Heart right ventricle (tissue), 16 donors: ENCODE results near the gene ARFGEF3. TPM values are rescaled to one million over a fixed set of nuclear protein-coding genes. Genes with fewer than 3 reads are reported as not detected.

Experiments used
- ATAC-seq, 8 donors: fragments of 200-7000 bp; cut with Tn5 transposase; one replicate each; pipeline ENCODE4 v1.9.1; 2020; ENCODE audit warnings: mild to moderate bottlenecking in 8 of 8, moderate library complexity in 8 of 8, moderate number of reproducible peaks in 1 of 8
- DNase-seq, 2 donors: peaks; one replicate each; pipeline ENCODE4 v3.0.0-alpha.2; 2020
- H3K27ac ChIP-seq, 10 donors: fragments of 200-600 bp; sonication (generic) in 2 of 10; one replicate each; pipeline versions ENCODE4 v1.5.0 to v1.8.0; 2020 to 2022; ENCODE audit warnings: mild to moderate bottlenecking in 3 of 10
- H3K27me3 ChIP-seq, 7 donors: fragments of 200-600 bp; one replicate each; pipeline ENCODE4 v1.8.0; 2021 to 2022; ENCODE audit warnings: mild to moderate bottlenecking in 2 of 7
- H3K36me3 ChIP-seq, 9 donors: fragments of 200-600 bp; sonication (generic) in 1 of 9; one replicate each; pipeline versions ENCODE4 v1.5.0 to v1.8.0; 2020 to 2022; ENCODE audit warnings: mild to moderate bottlenecking in 2 of 9
- H3K4me1 ChIP-seq, 9 donors: fragments of 200-600 bp; sonication (generic) in 1 of 9; one replicate each; pipeline versions ENCODE4 v1.5.0 to v1.8.0; 2020 to 2022; ENCODE audit warnings: mild to moderate bottlenecking in 4 of 9
- H3K4me3 ChIP-seq, 10 donors: fragments of 200-600 bp; sonication (generic) in 2 of 10; one replicate each; pipeline versions ENCODE4 v1.5.0 to v1.8.0; 2020 to 2022; ENCODE audit warnings: mild to moderate bottlenecking in 7 of 10, moderate library complexity in 2 of 10
- H3K9me3 ChIP-seq, 11 donors: fragments of 200-600 bp in 10 of 11; sonication (generic) in 2 of 11; one replicate each; pipeline versions ENCODE4 v1.5.0 to v1.8.0; 2013 to 2022; ENCODE audit warnings: mild to moderate bottlenecking in 2 of 11, control low read depth in 1 of 11, moderate library complexity in 1 of 11
- WGBS, 2 donors: extraction: QIAGEN DNeasy Blood & Tissue Kit; methylation state at CpG; one replicate each; pipeline ENCODE4 v1.1.7; 2013; ENCODE audit warnings: inconsistent platforms in 1 of 2; 5-methylcytosine and 5-hydroxymethylcytosine counted together
- intact Hi-C, 10 donors: fragments of 100-400 bp; cut with DNase I; formaldehyde crosslinking; loops; one replicate each; pipeline versions ENCODE4 v1.11.1 to v1.14.2; 2022
- polyA plus RNA-seq, 2 donors: library from polyadenylated mRNA; stranded (reverse); fragments of 200-250 nt; gene quantifications; one replicate each; pipeline ENCODE4 v1.2.3, GENCODE V29; 2013
- total RNA-seq, 10 donors: library from RNA; stranded (reverse); fragmentation: NEBNext Ultra II Directional in 3 of 10; extraction: Animal tissue kit (Norgen Biotek cat#: 25700) in 3 of 10; gene quantifications; one replicate each; pipeline versions ENCODE4 v1.2.1 to v1.2.4, GENCODE V29; 2021 to 2023
- TF ChIP-seq, protein P1 (sequence below), 9 donors: fragments of 200-600 bp; sonication (generic) in 2 of 9; IDR thresholded peaks; one replicate each; pipeline versions ENCODE4 v1.5.0 to v1.8.0; 2021 to 2022; ENCODE audit warnings: antibody characterized with exemption in 9 of 9, mild to moderate bottlenecking in 5 of 9, moderate library complexity in 1 of 9
- donor health status: Arrhythmogenic right ventricular cardiomyopathy.
- donor health status: ischemic (EF 13 %, LVEDD 7.1; RV severe dilation, severe dysfunction).
- donor health status: healthy with polysubstance abuse.
- donor health status: DM: no; HTN: yes; CAD: no.
- donor health status: DM: no; HTN: no; CAD: no.
- donor health status: ischemic (EF 25% LVEDD 6.9; RV normal size, moderate dysfunction).
- donor health status: ischemic (EF 25% LVEDD 5.7; RV mildly dilated, moderate dysfunction).
- donor health status: healthy.
- donor health status: DM: yes; HTN: yes; CAD: no.
- donor health status: Ischemic cardiomyopathy.
- donor health status: ischemic (EF 35%, LVEDD 5.7; RV mildly dilated, moderate dysfunction).
- donor health status: nonischemic (EF 11% LVEDD 7.7; RV severe dilation, severe dysfunction).
- donor health status: DM: yes; HTN: yes; CAD: no.
- donor health status: PGD.
- donor health status: ischemic (EF 29% LVEDD 5.4; RV normal size, mild dysfunction).
- donor health status: nonischemic (EF 23%, LVEDD 6.1; RV moderate dilation, normal function).

ARFGEF3 gene
- total and polyA plus RNA-seq, 12 donors = 0.33 to 11.1 (median 3.3) TPM

DNA sequence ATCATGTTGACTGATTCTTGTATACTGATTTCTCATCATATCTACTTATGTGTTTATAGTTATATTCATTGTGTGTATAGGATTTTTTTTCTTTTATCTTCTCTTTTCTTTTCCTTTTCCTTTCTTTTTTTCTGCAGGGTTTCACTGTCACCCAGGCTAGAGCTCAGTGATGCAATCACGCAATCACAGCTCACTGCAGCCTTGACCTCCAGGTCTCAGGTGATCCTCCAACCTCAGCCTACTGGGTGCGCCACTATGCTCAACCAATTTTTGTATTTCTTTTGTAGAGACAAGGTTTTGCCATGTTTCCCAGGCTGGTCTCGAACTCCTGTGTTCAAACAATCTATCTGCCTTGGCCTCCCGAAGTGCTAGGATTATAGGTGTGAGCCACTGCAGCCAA is 58.2 kb downstream of the ARFGEF3 start:
- H3K9me3 ChIP-seq = no peaks in the 10 kb centered on the region
- H3K27ac ChIP-seq = no peak overlapping the region
- H3K4me3 ChIP-seq = no peak overlapping the region
- no peaks in the 10 kb centered on the region for H3K4me1 ChIP-seq
- intact Hi-C loops = loop anchor here in 1 of 10 donors (10.0 kb wide), 1 partner anchor 105 kb away; no protein-coding TSS in a partner anchor
- 95% methylated on average over 4 of the region's 4 CpGs for WGBS, 2 donors
- no peaks in the 10 kb centered on the region for H3K36me3 ChIP-seq
- DNase-seq = no peak
- TF ChIP-seq, protein P1, sequence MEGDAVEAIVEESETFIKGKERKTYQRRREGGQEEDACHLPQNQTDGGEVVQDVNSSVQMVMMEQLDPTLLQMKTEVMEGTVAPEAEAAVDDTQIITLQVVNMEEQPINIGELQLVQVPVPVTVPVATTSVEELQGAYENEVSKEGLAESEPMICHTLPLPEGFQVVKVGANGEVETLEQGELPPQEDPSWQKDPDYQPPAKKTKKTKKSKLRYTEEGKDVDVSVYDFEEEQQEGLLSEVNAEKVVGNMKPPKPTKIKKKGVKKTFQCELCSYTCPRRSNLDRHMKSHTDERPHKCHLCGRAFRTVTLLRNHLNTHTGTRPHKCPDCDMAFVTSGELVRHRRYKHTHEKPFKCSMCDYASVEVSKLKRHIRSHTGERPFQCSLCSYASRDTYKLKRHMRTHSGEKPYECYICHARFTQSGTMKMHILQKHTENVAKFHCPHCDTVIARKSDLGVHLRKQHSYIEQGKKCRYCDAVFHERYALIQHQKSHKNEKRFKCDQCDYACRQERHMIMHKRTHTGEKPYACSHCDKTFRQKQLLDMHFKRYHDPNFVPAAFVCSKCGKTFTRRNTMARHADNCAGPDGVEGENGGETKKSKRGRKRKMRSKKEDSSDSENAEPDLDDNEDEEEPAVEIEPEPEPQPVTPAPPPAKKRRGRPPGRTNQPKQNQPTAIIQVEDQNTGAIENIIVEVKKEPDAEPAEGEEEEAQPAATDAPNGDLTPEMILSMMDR (IDR thresholded peaks at IDR 0.05) = no peak
- no peaks in the 10 kb centered on the region for H3K27me3 ChIP-seq
- ATAC-seq = no peak

DNA sequence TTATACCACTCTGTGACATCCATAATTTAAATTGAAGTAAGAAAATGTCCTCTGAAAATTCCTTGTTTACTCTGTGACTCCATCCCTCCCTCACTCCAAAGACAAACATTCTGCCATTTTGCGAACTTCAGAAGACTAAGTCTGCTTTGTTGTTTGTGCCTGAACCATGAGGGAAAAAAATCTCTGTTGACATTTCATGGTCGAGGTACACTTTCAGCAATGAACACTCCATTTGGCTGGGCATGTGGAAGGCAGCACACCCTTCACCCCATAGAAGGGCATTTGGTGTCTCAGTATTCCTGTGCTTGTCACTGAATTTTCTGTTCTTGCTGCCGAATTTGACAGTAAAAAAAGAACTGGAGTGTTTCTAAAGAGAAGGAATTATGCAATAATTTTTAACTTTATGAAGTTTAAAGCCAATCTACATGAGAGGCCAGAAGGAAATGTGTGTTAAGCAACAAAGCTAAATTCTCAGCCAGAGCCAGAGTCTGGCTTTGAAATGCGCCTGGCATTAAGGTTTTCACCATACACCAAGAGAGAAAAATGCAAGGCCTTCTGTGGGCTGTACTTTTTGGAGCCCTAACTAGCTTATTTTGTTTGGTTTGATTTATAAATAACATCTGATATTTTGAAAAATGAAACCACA is 61.3 kb downstream of the ARFGEF3 start:
- H3K4me1 ChIP-seq = no peaks in the 10 kb centered on the region
- H3K27ac ChIP-seq = no peak overlapping the region
- 73 to 83% methylated on average over 4 of the region's 4 CpGs for WGBS, 2 donors
- DNase-seq (no peak), ATAC-seq (no peak)
- H3K27me3 ChIP-seq = no peaks in the 10 kb centered on the region
- intact Hi-C loops = no loop called here
- TF ChIP-seq, protein P1 (IDR thresholded peaks at IDR 0.05) = no peak
- no peaks in the 10 kb centered on the region for H3K36me3 ChIP-seq
- no peaks in the 10 kb centered on the region for H3K9me3 ChIP-seq
- H3K4me3 ChIP-seq = no peak overlapping the region

DNA sequence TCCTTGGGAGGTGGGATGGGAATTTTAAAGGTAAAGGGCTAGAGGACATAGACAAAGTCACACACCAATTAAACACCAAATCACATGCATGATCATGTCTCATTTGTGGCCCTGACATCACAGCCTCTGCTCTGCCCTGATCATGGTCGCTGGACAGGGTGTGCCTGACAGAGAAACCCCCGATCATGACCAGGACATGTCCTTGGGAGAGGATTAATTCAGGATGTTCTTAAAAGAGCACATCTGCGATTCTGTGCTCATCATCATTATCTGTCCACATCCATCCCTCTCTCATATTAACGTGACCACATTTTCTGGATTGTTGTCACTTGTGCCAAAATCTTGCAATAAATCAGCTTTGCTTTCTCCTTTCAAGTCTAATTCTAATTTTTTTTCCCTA is 64.2 kb downstream of the ARFGEF3 start:
- Histone ChIP-seq H3K9me3 (no peaks in the 10 kb centered on the region), H3K4me3 (no peak overlapping the region), H3K36me3 (no peaks in the 10 kb centered on the region), H3K27me3 (no peaks in the 10 kb centered on the region), H3K27ac (no peak overlapping the region), H3K4me1 (no peaks in the 10 kb centered on the region)
- no peak for DNase-seq
- intact Hi-C loops = loop anchor here in 1 of 10 donors (2.0 kb wide), 1 partner anchor 47 kb away; no protein-coding TSS in a partner anchor
- no peak for ATAC-seq
- TF ChIP-seq, protein P1 (IDR thresholded peaks at IDR 0.05) = no peak
- WGBS, 2 donors = 80 to 86% methylated on average over 4 of the region's 4 CpGs

DNA sequence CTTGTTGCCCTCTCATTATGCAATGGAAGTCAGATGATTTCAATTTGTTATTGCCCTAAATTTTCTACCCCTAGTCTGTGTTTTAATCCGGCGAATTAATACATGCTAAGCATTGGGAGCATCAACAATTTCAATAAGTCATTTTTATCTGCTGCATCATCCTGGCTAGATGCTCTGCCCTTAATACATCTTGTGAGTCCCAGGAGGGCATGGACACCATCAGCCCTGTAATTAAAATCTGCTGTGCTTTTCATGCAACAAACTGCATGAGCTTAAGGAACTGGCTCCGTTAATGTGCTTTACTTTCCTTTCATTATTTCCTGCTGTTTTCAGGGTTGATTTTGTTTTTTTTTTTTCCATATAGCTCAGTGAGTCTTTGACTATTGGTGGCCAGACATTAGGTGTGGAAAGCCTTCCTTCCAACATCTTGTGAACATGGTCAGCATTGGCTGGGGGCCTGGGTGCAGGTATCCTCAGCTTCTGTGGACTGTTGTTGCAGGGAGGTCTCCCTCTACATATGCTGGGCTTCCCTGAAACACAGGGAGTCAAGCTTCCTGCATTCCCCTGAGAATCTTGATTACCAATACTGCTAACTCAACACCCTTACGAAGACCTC is 65.1 kb downstream of the ARFGEF3 start:
- H3K9me3 ChIP-seq = no peaks in the 10 kb centered on the region

More for the DNA sequence above, 65.1 kb downstream of the ARFGEF3 start:
- no peaks in the 10 kb centered on the region for H3K27me3 ChIP-seq
- H3K27ac ChIP-seq = no peak overlapping the region
- DNase-seq (no peak), ATAC-seq (no peak)
- H3K4me1 ChIP-seq = no peaks in the 10 kb centered on the region
- intact Hi-C loops = loop anchor here in 1 of 10 donors (2.0 kb wide), 1 partner anchor 48 kb away; no protein-coding TSS in a partner anchor
- TF ChIP-seq, protein P1 (IDR thresholded peaks at IDR 0.05) = no peak
- 93% methylated on average over 4 of the region's 4 CpGs for WGBS, 2 donors
- H3K4me3 ChIP-seq = no peak overlapping the region
- no peaks in the 10 kb centered on the region for H3K36me3 ChIP-seq
